MCF 10A (cell line): Measurements from ENCODE around the gene RALGPS1. TPM values are rescaled to one million over a fixed set of nuclear protein-coding genes. Genes with fewer than 3 reads are reported as not detected.

Experiments used
- BruUV-seq: library from RNA; stranded (reverse); fragments of 400-500 nt; replicated peaks from 2 replicates; lab custom pipeline; 2021; lab: Mats Ljungman, UMichigan
- CTCF ChIA-PET: fragments of 300-600 bp; sonication (Branson Sonifier 250); formaldehyde crosslinking; extraction: SDS; loops from one replicate; lab custom pipeline; 2021; ENCODE audit warnings: antibody characterized with exemption, inconsistent platforms; lab: Yijun Ruan, JAX
- POLR2A ChIA-PET: fragments of 300-600, 350-650 bp; sonication (Branson Sonifier 250); formaldehyde crosslinking; extraction: SDS; loops from one replicate; lab custom pipeline; 2020; ENCODE audit warnings: antibody characterized with exemption, inconsistent platforms; lab: Yijun Ruan, JAX
- DNase-seq: peaks from one replicate; pipeline ENCODE4 v3.0.0-alpha.2; 2018; ENCODE audit not compliant: unreplicated experiment
- H3K27ac Mint-ChIP-seq: one replicate; pipeline ENCODE4 v1.8.0; 2022; ENCODE audit warnings: mild to moderate bottlenecking, low read depth, mixed read lengths; ENCODE audit not compliant: unreplicated experiment
- H3K27me3 Mint-ChIP-seq: one replicate; pipeline ENCODE4 v1.8.0; 2022; ENCODE audit warnings: mixed read lengths; ENCODE audit not compliant: insufficient read depth, unreplicated experiment
- H3K36me3 Mint-ChIP-seq: one replicate; pipeline ENCODE4 v1.8.0; 2022; ENCODE audit warnings: mild to moderate bottlenecking, moderate library complexity, mixed read lengths; ENCODE audit not compliant: insufficient read depth, unreplicated experiment
- H3K4me1 Mint-ChIP-seq: one replicate; pipeline ENCODE4 v1.8.0; 2022; ENCODE audit warnings: mixed read lengths; ENCODE audit not compliant: insufficient read depth, unreplicated experiment
- H3K4me3 Mint-ChIP-seq: one replicate; pipeline ENCODE4 v1.8.0; 2022; ENCODE audit warnings: mild to moderate bottlenecking, moderate library complexity, mixed read lengths; ENCODE audit not compliant: unreplicated experiment
- H3K9me3 Mint-ChIP-seq: one replicate; pipeline ENCODE4 v1.8.0; 2022; ENCODE audit warnings: mixed read lengths; ENCODE audit not compliant: unreplicated experiment
- intact Hi-C: fragments of 100-400 bp; cut with micrococcal nuclease; formaldehyde crosslinking; loops from 2 replicates; pipeline ENCODE4 v1.14.1; 2022
- total RNA-seq: library from RNA; stranded (reverse); gene quantifications from 2 replicates; pipeline ENCODE4 v1.2.3, GENCODE V29; 2022
- TF ChIP-seq, protein P1 (sequence below): fragments of 200-600 bp; IDR thresholded peaks from one replicate; pipeline ENCODE4 v1.8.0; 2022; ENCODE audit warnings: antibody characterized with exemption, mild to moderate bottlenecking; ENCODE audit not compliant: unreplicated experiment

Gene RALGPS1
- total RNA-seq, 1 experiment from 2014 or later, result 2.4 TPM

GRCh38 chr9:126883636-126884035, 30.9 kb upstream of the RALGPS1 start:
- Mint-ChIP-seq H3K4me1 (no peaks in the 10 kb centered on the region), H3K4me3 (no peak overlapping the region), H3K27ac (no peak overlapping the region), H3K9me3 (no peaks in the 10 kb centered on the region), H3K36me3 (peaks cover 26% of the 10 kb centered on the region), H3K27me3 (no peaks in the 10 kb centered on the region)
- no peak for DNase-seq
- POLR2A ChIA-PET, result interaction anchor here (1.2 kb wide), 1 partner anchor 15 kb away, joined by 3 read pairs; no protein-coding TSS in a partner anchor
- intact Hi-C loops, result no loop called here
- CTCF ChIA-PET, result no interaction called here
- TF ChIP-seq, protein P1, sequence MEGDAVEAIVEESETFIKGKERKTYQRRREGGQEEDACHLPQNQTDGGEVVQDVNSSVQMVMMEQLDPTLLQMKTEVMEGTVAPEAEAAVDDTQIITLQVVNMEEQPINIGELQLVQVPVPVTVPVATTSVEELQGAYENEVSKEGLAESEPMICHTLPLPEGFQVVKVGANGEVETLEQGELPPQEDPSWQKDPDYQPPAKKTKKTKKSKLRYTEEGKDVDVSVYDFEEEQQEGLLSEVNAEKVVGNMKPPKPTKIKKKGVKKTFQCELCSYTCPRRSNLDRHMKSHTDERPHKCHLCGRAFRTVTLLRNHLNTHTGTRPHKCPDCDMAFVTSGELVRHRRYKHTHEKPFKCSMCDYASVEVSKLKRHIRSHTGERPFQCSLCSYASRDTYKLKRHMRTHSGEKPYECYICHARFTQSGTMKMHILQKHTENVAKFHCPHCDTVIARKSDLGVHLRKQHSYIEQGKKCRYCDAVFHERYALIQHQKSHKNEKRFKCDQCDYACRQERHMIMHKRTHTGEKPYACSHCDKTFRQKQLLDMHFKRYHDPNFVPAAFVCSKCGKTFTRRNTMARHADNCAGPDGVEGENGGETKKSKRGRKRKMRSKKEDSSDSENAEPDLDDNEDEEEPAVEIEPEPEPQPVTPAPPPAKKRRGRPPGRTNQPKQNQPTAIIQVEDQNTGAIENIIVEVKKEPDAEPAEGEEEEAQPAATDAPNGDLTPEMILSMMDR, result no peak
- BruUV-seq, result no TSS peak

- TF ChIP-seq, protein P1, result no peak
- H3K36me3 Mint-ChIP-seq, result peaks cover 11% of the 10 kb centered on the region
- no peaks in the 10 kb centered on the region for H3K9me3 Mint-ChIP-seq
- H3K4me3 Mint-ChIP-seq, result no peak overlapping the region
- BruUV-seq, result no TSS peak
- DNase-seq, result no peak
- H3K4me1 Mint-ChIP-seq, result no peaks in the 10 kb centered on the region
- no peak overlapping the region for H3K27ac Mint-ChIP-seq
- ChIA-PET CTCF (no interaction called here), POLR2A (no interaction called here)
- intact Hi-C loops, result no loop called here
- no peaks in the 10 kb centered on the region for H3K27me3 Mint-ChIP-seq
These were observed 29.4 kb upstream of the RALGPS1 start for GRCh38 chr9:126885131-126885641.

DNA sequence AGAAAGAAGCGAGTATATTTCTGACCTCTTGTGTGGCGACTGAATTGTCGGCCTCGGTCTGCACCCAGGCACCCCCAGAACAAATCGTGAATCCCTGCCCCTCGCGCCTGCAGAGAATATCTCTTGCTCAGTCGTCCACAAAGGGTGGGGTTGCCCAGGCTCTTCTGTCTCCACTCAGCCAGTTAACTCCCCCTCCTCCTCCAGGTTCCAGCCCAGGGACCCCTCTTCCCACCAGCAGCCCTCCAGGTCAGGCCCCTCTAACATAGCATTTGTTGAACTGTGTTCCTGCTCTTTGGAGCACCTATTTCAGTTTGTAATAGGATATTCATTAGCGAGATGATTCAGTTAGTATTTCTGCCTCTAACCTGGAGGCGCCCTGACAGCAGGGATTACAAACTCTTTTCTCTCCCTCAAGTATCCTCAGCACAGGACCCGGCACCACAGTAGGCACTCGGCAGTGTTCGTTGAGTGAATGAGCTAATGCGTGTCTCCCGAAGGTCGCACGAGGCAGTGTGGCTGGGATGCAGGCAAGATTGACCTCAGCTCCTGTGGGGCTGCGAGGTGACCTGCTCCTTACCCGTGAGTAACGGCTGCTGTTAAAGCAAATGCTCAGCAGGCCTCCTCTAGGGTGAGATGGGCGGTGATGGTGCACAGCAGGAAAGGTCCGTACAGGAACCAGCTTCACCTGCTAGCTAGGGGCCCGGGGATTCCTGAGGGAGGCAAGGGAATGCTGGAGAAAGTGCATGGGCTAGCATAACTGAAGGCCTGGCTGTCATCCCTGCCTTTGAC, 28.4 kb upstream of the RALGPS1 start:
- ChIA-PET CTCF (interaction anchor here (0.6 kb wide), 1 partner anchor 84 kb away, joined by 3 read pairs; no protein-coding TSS in a partner anchor), POLR2A (interaction anchor here (1.0 kb wide), 1 partner anchor 8 kb away, joined by 4 read pairs; no protein-coding TSS in a partner anchor)
- BruUV-seq, result no TSS peak
- TF ChIP-seq, protein P1, result no peak
- Mint-ChIP-seq H3K4me3 (no peak overlapping the region), H3K9me3 (no peaks in the 10 kb centered on the region), H3K27ac (no peak overlapping the region), H3K4me1 (no peaks in the 10 kb centered on the region), H3K36me3 (peaks cover 7% of the 10 kb centered on the region), H3K27me3 (no peaks in the 10 kb centered on the region)
- intact Hi-C loops, result no loop called here
- DNase-seq, result no peak

DNA sequence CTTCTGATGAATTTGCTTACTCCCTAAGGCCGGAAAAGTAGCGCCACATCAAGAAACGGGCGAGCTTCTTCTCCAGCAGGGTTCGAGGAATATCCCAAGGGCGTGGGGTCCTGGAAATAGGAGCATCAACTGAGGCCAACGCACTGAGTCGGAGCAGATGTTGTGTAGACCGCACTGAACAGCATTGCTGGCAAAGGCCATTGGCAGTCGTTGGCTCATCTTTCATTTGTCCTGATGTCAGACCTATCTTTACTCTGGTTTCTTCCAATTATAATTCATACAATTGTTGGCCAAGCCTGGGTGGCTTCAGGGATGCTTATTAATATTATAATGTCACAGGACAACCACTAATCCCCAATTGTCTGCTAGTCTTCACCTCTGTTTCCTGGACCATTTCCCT, 27.7 kb upstream of the RALGPS1 start:
- Mint-ChIP-seq H3K36me3 (peaks cover 7% of the 10 kb centered on the region), H3K27me3 (no peaks in the 10 kb centered on the region), H3K9me3 (no peaks in the 10 kb centered on the region), H3K4me1 (no peaks in the 10 kb centered on the region), H3K4me3 (no peak overlapping the region), H3K27ac (no peak overlapping the region)
- DNase-seq, result no peak
- CTCF ChIA-PET, result no interaction called here
- intact Hi-C loops, result no loop called here
- no TSS peak for BruUV-seq
- POLR2A ChIA-PET, result interaction anchor here (0.9 to 1.0 kb wide), 2 partner anchors 8 to 17 kb away, joined by 4 to 5 read pairs; no protein-coding TSS in a partner anchor
- TF ChIP-seq, protein P1, result no peak
